Keratinocyte (primary cell): ENCODE measurements around the gene FUT7. TPM values are rescaled to one million over a fixed set of nuclear protein-coding genes. Genes with fewer than 3 reads are reported as not detected.

Experiments used
- DNase-seq: peaks from one replicate; pipeline ENCODE4 v3.0.0-alpha.2; 2011; ENCODE audit warnings: low read depth, missing footprints, low spot score
- FAIRE-seq: peaks from 2 replicates; lab custom pipeline; 2011; peaks lifted over from hg19 to GRCh38; lab: Jason Lieb, UNC
- H2AFZ ChIP-seq: 2 replicates; pipeline ENCODE4 v1.6.0; 2012; ENCODE audit warnings: low read length, control low read depth, inconsistent platforms; ENCODE audit not compliant: control insufficient read depth
- H3K27ac ChIP-seq: 2 replicates; pipeline ENCODE4 v1.5.1; 2011; ENCODE audit warnings: low read length; ENCODE audit not compliant: control insufficient read depth, insufficient read depth
- H3K27me3 ChIP-seq: 3 replicates; pipeline ENCODE4 v1.6.0; 2011; ENCODE audit warnings: low read length; ENCODE audit not compliant: control insufficient read depth, insufficient read depth; ENCODE audit errors: extremely low read depth
- H3K36me3 ChIP-seq, 2 experiments: 2 replicates in 1 of 2; 3 replicates in 1 of 2; pipeline ENCODE4 v1.5.1; 2011; ENCODE audit warnings: low read length in 2 of 2, mild to moderate bottlenecking in 1 of 2; ENCODE audit not compliant: control insufficient read depth in 2 of 2, insufficient read depth in 2 of 2; ENCODE audit errors: extremely low read depth in 1 of 2
- H3K4me1 ChIP-seq: 3 replicates; pipeline ENCODE4 v1.5.1; 2011; ENCODE audit warnings: low read length; ENCODE audit not compliant: control insufficient read depth, insufficient read depth; ENCODE audit errors: extremely low read depth
- H3K4me2 ChIP-seq: 3 replicates; pipeline ENCODE4 v1.6.0; 2011; ENCODE audit warnings: low read depth, low read length; ENCODE audit not compliant: control insufficient read depth, insufficient read depth; ENCODE audit errors: extremely low read depth
- H3K4me3 ChIP-seq, 3 experiments: fragments of 200-600 bp in 1 of 3; sonication (generic) in 1 of 3; 2 replicates in 2 of 3; 3 replicates in 1 of 3; pipeline ENCODE4 v1.5.1; 2011 to 2016; ENCODE audit warnings: low read length in 3 of 3, mild to moderate bottlenecking in 3 of 3, control low read depth in 2 of 3, inconsistent platforms in 1 of 3, low read depth in 1 of 3, mixed read lengths in 1 of 3, mixed run types in 1 of 3, moderate library complexity in 1 of 3; ENCODE audit not compliant: control insufficient read depth in 2 of 3, insufficient read depth in 2 of 3; ENCODE audit errors: extremely low read depth in 1 of 3
- H3K79me2 ChIP-seq: 2 replicates; pipeline ENCODE4 v1.6.0; 2012; ENCODE audit warnings: low read length; ENCODE audit not compliant: control insufficient read depth, insufficient read depth
- H3K9ac ChIP-seq: 3 replicates; pipeline ENCODE4 v1.6.0; 2011; ENCODE audit warnings: low read length; ENCODE audit not compliant: control insufficient read depth, insufficient read depth; ENCODE audit errors: extremely low read depth
- H3K9me1 ChIP-seq: 3 replicates; pipeline ENCODE4 v1.6.0; 2011; ENCODE audit warnings: low read length; ENCODE audit not compliant: control insufficient read depth, insufficient read depth; ENCODE audit errors: extremely low read depth
- H3K9me3 ChIP-seq: 2 replicates; pipeline ENCODE4 v1.5.1; 2012; ENCODE audit warnings: low read depth, low read length; ENCODE audit not compliant: control insufficient read depth
- H4K20me1 ChIP-seq: 3 replicates; pipeline ENCODE4 v1.6.0; 2011; ENCODE audit warnings: low read length; ENCODE audit not compliant: control insufficient read depth, insufficient read depth; ENCODE audit errors: extremely low read depth
- CTCF ChIP-seq, 3 experiments: IDR thresholded peaks in 1 of 3; conservative IDR thresholded peaks in 1 of 3; optimal IDR thresholded peaks in 1 of 3; 2 replicates in 2 of 3; 3 replicates in 1 of 3; pipeline versions ENCODE3 to v1.5.1; 2011; ENCODE audit warnings: low read length in 3 of 3, mild to moderate bottlenecking in 3 of 3, moderate library complexity in 2 of 3, control low read depth in 1 of 3, inconsistent platforms in 1 of 3; ENCODE audit not compliant: insufficient read depth in 2 of 3; ENCODE audit errors: extremely low read depth in 1 of 3
- EZH2 ChIP-seq: IDR thresholded peaks from one replicate; pipeline ENCODE4 v1.6.1; 2012; ENCODE audit warnings: inconsistent platforms, mild to moderate bottlenecking, low read length, moderate library complexity
- dilution Hi-C: fragments of 300-500 bp; cut with MboI; formaldehyde crosslinking; loops from one replicate; pipeline ENCODE4 v1.7.0; 2020; ENCODE audit warnings: low sequenced_read_pairs; ENCODE audit not compliant: extremely low pct_ligation_motif_present
- polyA plus RNA-seq, 5 experiments: library from polyadenylated mRNA; depleted of rRNA in 3 of 5; stranded (reverse) in 3 of 5; stranded (forward) in 1 of 5; unstranded in 1 of 5; fragments of >200 nt; gene quantifications; 1 replicate in 1 of 5; 2 replicates in 3 of 5; 3 replicates in 1 of 5; pipeline versions ENCODE4 v1.2.1 to v1.2.3, GENCODE V29; 2011 to 2012; ENCODE audit warnings: missing spikeins in 2 of 5, low read depth in 1 of 5, low replicate concordance in 1 of 5

FUT7 gene
- polyA plus RNA-seq, 1 donor (not counting 4 experiments of a cell fraction or from before 2014, with no cell fraction given): not detected

GRCh38 chr9:137026828-137027227 is 5.1 kb downstream of the FUT7 start:
- no peak for DNase-seq
- no peak overlapping the region for H3K4me3 ChIP-seq

GRCh38 chr9:137026384-137026783 is 5.5 kb downstream of the FUT7 start:
- dilution Hi-C loops: no loop called here
- Histone ChIP-seq H4K20me1 (no peaks in the 10 kb centered on the region), H3K4me3 (no peak overlapping the region), H3K9me3 (no peaks in the 10 kb centered on the region), H3K27me3 (peaks cover 15% of the 10 kb centered on the region), H3K36me3 (no peaks in the 10 kb centered on the region), H3K9ac (no peak overlapping the region), H3K4me2 (no peak overlapping the region), H3K9me1 (no peaks in the 10 kb centered on the region), H3K4me1 (peaks cover 7% of the 10 kb centered on the region), H2AFZ (no peak overlapping the region), H3K79me2 (no peaks in the 10 kb centered on the region), H3K27ac (no peak overlapping the region)
- FAIRE-seq (no peak), DNase-seq (no peak)
- TF ChIP-seq CTCF (optimal IDR thresholded peaks at IDR 0.05 in 1 of 3, IDR thresholded peaks at IDR 0.05 in 1 of 3, conservative IDR thresholded peaks at IDR 0.05 in 1 of 3; ENCODE audit: extremely low read depth in 1 of 3, insufficient read depth in 2 of 3, low read length in 3 of 3) (no peak), EZH2 (no peak)

More at GRCh38 chr9:137026828-137027227, 5.1 kb downstream of the FUT7 start:
- Histone ChIP-seq H3K9ac (no peak overlapping the region), H2AFZ (no peak overlapping the region), H3K9me1 (no peaks in the 10 kb centered on the region), H3K4me2 (no peak overlapping the region), H3K4me1 (peaks cover 7% of the 10 kb centered on the region), H3K36me3 (no peaks in the 10 kb centered on the region), H4K20me1 (no peaks in the 10 kb centered on the region), H3K27ac (no peak overlapping the region), H3K79me2 (no peaks in the 10 kb centered on the region), H3K9me3 (no peaks in the 10 kb centered on the region), H3K27me3 (peaks cover 15% of the 10 kb centered on the region)
- TF ChIP-seq EZH2 (no peak), CTCF (optimal IDR thresholded peaks at IDR 0.05 in 1 of 3, IDR thresholded peaks at IDR 0.05 in 1 of 3, conservative IDR thresholded peaks at IDR 0.05 in 1 of 3; ENCODE audit: extremely low read depth in 1 of 3, insufficient read depth in 2 of 3, low read length in 3 of 3) (no peak)
- dilution Hi-C loops: no loop called here
- no peak for FAIRE-seq
